Activated CD8-positive, alpha-beta memory T cell treated with anti-CD3 and anti-CD28 coated beads, Interleukin-2, amount 50 U/mL, for 4 hours (primary cell): ENCODE results near the gene APOH.
"Not testable (repeated sequence)": the region's sequence is repeated elsewhere in the genome, so short reads cannot be mapped to it uniquely, and the experiment has no call there.

ENCODE experiments used
- DNase-seq: peaks from one replicate; pipeline ENCODE4 v3.0.0-alpha.2; 2020

APOH gene, protein sequence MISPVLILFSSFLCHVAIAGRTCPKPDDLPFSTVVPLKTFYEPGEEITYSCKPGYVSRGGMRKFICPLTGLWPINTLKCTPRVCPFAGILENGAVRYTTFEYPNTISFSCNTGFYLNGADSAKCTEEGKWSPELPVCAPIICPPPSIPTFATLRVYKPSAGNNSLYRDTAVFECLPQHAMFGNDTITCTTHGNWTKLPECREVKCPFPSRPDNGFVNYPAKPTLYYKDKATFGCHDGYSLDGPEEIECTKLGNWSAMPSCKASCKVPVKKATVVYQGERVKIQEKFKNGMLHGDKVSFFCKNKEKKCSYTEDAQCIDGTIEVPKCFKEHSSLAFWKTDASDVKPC

DNA sequence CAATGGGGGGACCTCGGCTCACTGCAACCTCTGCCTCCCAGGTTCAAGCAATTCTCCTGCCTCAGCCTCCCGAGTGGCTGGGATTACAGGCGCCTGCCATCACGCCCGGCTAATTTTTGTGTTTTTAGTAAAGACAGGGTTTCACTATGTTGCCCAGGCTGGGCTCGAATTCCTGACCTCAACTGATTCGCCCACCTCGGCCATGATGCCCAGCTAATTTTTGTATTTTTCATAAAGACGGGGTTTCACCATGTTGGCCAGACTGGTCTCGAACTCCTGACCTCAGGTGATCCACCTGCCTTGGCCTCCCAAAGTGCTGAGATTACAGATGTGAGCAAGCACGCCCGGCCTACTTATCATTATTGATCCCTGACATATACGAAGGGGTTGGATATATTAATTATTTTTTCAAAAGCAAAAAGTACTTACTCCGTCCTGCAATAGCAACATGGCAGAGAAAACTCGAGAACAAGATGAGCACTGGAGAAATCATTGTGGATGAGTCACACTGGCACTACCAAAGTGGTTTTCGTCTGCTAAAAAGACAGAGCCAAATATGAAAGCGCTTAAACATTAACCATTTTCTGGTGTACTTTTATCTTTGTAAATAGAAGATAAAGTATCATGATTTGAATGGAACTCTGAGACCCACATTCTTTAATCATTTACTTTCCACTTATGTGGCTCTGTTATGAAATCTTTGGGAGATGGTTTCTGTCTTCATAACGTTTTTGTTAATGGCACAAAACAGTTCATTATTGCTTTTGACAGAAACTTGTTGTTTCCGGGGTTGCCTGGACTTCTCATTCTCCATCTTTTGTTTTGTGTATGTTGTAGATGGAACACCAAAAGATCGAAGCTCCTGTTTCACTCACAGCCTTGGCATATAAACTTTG lies at the start of gene APOH:
APOH (minus strand) TSS at position 529 of the 896 bp plus-strand sequence; CDS start at position 493, 36 bp downstream.
- DNase-seq = no peak

DNA sequence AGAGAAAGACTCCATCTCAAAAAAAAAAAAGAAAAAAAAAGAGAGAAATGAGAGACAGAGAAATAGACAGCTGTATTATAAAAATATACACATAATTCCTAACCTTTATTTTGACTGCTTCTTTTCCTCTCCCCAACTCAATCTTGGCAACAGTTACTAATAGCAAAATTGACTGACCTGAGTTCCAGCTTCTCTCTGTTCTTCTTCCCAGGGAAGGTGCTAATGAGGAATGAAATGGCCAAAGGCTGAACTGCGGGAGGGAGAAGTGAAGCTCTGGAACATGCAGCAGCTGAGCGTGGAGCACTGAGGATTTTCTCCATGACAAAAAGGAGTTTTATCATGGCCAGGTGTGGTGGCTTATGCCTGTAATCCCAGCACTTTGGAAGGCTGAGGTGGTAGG lies 48.0 kb upstream of the APOH start:
- no peak for DNase-seq

DNA sequence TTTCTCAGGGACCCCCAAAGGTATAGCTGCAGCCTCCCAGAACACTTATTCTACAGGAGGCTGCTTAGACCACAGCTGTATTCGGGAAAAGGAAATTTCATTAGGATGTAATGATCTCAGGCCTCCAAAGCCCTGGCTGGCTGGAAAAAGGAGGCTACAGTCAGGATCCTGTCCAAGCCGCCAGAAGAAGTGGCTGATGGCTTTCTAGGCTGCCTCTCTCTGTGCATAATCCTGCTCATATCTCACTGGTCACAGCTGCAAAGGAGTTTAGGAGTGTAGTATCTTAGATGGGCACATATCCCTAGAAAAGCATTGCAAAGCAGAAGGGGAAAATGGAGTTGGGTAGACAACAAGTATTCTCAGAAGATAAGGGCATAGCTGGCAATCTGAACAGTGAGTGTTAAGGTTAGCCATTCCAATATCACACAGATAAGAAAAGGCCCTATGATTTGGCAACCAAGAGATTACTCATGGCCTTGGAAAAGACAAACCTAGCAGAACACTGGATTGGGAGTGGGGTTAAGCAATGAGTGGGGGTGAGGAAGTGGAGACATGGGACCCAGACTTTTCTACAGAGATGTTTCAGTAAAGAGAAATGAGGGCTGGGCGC lies 47.2 kb upstream of the APOH start:
- DNase-seq = no peak

DNA sequence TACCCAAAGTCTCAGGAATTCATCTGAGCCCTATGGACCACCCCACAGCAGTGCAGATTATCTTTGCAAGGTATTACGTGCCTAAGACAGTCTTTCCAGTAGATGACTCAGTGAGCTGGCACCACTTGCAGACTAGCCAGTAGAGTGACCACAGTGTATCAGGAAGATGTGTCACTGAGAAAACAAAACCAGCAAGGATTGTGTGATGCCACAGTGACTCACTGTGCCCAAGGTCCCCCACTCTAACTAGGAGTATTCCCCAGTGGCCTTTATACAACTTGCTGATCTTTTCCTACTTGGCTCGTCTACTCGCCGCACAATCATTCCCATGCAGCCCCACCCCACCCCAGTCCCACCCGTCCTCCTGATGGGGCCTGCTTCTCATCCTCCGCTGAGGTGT lies 46.4 kb upstream of the APOH start:
- DNase-seq = no peak

DNA sequence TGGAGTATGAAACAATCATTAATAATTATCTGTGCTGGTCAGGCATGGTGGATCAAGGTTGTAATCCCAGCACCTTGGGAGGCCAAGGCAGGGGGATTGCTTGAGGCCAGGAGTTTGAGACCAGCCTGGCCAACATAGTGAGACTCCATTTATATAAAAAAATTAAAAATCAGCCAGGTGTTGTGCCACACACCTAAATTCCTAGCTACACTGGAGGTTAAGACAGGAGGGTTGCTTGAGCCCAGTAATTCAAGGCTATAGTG lies 44.3 kb upstream of the APOH start:
- DNase-seq = no peak

DNA sequence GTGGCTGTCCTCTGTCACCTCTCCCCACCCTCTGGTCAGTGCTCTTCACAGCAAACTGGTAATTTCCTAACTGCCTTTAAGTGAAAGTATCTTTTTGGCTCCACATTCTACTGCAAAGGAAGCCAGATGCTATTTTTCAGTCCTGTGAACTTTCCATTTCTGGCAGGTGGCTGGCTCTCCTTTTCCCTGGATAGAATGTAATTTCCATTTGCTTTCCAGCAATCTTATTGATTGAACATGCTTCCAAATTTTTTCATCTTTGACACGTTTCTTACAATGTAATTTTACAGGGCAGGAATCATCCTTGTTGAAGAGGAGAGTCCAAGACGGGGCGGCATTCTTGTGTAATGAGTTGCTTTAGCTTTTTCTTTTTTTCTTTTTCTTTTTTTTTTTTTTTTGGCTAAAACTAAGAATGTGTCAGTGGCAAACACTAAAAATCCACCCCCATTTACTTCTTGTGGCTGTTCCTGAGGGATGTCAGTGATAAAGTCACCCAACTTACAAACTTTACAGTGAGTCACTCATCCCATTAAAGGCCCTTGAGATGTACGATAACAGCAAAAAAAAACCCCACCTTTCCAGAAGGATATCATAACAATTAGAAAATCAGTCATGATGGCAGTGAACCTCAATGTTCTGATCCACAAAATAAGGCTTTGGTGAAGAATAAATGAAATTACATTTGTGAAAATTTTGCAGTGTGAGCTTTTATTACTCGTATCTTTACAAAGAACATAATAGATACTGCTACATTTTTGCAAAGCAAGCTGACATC lies 43.8 kb upstream of the APOH start:
- no peak for DNase-seq

DNA sequence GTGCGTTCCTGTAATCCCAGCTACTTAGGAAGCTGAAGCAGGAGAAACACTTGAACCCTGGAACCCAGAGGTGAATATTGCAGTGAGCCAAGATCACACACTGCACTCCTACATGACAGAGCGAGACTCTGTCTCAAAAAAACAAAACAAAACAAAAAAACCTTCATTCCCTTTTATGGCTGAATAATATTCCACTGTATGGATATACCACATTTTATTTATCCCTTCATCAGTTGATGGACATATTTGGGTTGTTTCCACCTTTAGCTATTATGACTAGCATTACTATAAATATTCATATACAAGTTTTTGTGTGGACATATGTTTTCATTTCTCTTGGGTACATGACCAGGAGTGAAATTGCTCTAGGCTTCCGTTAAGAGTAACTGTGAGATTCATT lies 42.3 kb upstream of the APOH start:
- DNase-seq = no peak

DNA sequence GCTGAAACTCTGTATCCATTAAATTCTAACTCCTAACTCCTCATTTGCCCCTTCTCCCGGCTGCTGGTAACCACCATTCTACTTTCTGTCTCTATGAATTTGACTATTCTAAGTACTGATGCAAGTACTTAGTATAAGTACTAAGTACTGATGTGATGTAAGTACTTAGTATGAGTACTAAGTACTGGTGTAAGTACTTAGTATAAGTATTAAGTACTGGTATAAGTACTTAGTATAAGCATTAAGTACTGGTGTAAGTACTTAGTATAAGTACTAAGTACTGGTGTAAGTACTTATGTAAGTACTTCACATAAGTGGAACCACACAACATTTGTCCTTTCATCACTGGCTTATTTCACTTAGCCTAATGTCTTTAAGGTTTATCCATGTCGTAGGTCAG lies 40.9 kb upstream of the APOH start:
- no peak for DNase-seq

DNA sequence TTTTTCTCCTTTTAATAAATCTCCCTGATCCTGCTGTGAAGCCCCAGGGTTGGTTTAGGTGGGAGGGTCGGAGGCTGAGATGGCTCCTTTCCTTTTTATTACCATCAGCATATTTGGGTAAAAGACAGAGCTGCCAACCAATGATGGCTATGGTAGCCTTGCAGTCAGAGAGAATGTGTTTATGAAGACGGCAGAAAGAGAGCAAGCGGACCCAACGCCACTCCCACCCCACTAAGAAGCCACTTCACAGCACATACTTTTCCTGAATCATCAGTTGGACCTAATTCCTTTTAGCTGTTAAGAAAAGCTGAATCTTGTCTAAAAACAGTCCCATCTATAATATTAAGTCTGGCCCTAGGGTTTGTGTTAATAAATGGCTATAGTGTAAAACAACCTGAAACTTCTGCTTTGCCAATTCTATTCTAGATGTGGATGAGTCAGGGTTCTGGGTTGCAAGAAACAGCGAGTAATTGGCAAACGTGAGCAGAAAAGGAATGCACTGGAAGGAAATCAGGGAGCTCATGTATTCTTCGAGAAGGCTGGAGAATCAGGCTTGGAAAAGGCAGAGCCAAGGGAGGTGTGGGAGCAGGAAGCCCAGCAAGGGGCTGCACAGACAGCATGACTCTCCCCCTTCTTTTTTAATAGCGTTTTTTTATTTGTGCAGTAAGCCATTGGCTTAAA lies 39.2 kb upstream of the APOH start:
- no peak for DNase-seq

DNA sequence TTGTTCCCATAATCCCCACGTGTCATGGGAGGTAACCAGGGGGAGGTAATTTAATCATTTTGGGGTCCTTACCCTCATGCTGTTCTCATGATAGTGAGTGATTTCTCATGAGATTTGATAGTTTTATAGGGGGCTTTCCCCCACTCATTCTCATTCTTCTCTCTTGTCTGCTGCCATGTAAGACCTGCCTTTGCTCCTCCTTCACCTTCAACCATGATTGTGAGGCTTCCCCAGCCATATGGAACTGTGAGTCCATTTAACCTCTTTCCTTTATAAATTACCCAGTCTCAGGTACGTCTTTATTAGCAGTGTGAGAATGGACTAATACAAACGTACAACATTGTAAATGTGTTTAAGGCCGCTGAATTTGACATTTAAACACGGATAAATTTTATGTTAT lies 35.5 kb upstream of the APOH start:
- no peak for DNase-seq

DNA sequence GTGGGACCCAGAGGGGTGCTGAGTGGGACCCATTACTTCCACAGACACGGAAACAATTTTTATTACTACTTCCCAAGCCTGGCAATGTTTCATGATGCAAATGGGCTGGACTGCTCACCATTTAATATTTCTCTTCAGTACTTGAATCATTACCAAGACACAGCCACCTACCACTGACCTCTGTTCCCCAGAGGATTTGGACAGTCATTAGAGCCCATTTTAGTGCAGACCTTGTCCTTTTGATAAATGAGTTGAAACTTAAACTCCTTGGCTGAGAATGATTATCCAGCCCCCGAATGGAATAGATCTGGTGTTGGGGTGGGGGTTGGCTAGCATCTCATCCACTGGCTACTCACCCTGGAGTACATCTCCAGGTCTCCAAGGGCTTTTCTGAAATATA lies 33.6 kb upstream of the APOH start:
- DNase-seq = no peak

DNA sequence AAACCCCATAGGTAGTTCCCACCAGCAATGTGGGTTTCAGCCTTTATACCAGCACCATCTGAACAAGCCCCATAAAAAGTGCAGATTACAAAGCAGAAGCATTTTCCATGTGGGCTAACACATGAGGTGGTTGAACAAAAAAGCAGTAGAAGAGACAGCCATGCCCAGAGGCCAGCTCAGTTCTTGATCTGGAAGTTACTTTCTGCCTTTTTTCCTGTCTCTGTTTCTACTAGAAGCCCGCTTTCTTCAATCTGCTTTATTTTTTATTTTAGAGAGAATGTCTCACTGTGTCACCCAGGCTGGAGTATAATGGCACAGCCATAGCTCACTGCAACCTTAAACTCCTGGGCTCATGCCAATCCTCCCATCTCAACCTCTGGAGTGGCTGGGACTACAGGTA lies 31.5 kb upstream of the APOH start:
- DNase-seq = no peak

DNA sequence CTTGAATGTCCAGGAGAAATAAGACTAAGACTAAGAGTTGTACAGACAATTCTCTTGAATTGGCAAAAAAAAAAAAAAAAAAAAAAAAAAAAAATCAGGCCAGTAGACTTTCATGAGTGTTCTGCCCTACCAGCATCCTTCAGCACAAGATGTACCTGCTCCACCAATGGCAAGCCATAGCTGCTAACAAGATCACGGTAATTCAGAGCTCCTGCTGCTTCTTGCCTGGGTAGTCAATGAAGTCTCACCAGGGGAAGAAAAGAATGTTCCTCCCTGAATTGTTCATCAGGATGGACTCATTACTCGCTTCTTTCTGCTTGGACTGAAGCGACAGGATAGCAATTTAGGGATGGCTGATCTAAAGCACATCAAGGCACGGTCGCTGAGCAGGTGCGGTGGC lies 31.1 kb upstream of the APOH start:
- no peak for DNase-seq

DNA sequence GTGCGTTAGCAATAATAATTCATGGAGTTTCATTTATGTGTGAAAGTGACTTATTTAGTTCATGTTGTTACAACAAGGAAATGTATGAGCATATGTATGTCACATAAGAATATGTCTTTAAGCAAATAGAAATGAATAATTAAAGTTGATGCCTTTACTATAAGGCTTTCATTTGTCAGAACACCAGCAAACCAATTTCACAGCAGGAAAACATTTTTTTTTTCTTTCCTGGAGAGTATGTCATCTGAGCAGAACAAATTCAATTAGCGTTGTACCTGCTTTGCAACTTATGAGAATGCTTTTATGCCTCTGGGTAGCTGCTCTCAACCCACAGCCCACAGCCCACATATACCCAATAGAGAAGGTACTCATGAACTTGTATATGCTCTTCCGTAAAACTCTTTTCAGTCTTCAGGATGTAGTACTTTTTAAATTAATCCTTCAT lies 26.3 kb upstream of the APOH start:
- no peak for DNase-seq

DNA sequence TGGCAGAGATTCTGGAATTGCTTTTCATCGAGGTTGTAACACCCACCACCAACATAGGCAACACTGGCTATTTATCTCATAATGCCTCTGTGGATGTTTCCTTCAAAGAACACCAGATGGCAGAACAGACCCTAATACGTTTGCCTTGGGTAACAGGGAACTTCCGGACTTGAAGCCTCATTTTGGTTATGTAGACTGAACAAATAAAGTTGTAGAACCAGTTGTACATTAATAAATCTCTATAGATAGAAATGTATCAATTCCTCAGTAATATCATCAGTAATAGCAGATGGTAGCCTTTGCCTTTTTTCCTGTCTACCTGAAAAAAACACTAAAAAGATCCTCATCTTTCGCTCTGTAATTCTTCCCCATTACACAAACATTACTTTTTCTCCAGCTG lies 25.9 kb upstream of the APOH start:
- DNase-seq = no peak

DNA sequence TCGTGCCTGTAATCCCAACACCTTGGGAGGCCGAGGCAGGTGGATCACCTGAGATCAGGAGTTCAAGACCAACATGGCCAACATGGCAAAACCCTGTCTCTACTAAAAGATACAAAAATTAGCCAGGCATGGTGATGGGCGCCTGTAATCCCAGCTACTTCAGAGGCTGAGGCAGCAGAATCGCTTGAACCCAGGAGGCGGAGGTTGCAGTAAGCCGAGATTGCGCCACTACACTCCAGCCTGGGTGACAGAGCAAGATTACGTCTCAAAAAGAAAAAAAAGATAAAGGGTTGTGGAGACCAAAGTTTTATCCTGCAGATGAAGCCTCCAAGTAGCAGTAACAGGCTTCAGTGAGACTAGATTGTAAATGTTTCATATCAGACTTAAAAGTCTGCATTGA lies 24.2 kb upstream of the APOH start:
- not testable (repeated sequence) for DNase-seq

DNA sequence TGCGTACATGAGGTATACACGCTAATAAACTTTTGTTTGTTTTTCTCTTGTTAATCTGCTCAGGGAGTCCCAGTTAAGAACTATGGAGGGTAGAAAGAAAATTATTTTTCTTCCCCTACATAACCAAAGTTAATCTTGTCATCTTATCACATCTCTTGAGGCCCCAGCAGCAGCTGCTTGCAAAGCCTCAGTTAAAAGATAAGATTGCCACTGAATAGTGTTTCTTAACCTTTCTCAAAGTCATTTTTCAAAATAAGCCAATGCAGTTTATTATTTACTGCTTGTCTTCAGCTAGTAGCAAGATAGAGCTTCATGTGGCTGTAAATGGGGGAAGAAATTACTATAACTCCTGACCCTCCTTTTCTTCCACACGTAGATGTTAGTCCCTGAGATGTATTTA lies 21.5 kb upstream of the APOH start:
- no peak for DNase-seq

DNA sequence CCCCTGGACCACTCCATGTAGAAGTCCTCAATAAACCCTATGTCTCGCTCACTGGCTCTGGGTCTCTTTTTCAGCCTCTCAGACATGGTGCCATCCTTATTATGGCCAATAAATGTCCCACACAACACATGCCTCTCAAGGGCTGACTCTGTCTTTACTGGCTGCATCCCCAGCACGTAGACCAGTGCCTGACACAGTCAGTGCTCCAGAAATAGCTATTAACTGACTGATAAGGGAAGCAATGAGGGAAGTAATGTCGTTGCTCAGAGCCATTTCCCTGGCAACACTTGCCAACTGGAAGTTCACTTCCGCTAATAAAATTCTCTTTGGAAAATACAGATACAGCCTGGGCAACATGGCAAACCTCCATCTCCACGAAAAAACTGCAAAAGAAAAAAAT lies 19.1 kb upstream of the APOH start:
- no peak for DNase-seq

DNA sequence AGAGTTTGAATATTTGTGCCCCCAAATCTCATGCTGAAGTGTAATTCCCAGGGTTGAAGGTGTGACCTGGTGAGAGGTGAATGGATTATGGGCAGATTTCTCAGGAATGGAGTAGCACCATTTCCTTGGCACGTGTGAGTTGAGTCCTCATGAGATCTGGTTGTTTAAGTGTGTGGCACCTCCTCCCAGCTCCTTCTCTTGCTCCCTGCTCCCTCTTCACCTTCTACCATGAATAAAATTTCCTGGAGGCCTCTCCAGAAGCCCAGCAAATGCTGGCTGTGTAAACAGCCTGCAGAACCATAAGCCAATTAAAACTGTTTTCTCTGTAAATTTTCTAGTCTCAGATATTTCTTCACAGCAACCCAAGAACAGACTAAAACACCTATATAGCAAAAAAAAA lies 12.6 kb upstream of the APOH start:
- DNase-seq = no peak

DNA sequence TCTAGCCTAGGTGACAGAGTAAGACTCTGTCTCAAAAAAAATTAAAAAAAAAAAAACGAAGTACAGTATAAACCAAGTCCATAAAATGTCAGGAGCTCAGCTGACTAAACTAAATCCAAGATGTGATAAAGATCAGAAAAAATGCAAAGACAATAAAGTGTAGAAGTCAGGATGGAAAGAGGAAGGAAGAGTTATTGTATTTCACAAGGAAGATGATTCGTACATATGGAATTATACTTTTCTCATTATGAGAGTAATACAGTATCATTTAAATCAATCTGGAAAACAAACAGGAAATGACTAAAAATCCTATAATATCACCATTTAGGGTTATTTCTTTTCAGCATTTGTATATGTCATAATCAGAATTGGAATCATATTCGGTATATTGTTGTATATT lies 11.4 kb upstream of the APOH start:
- no peak for DNase-seq

DNA sequence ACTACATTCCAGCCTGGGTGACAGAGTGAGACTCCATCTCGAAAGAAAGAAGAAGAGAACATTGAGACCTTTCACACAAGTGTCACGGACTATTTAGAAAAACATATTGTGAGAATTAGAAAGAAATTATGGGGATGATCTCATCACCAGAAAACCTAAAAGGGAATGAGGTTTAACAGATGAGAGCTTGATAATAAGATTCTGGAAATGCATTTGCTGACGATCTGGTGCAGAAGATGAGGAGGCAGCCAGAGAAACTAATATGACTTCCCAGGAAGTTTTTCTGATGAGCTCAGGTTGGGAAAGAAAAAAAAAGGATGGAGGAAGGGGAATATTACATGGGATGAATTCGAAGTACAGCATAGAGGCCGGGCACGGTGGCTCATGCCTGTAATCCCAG lies 10.8 kb upstream of the APOH start:
- no peak for DNase-seq

DNA sequence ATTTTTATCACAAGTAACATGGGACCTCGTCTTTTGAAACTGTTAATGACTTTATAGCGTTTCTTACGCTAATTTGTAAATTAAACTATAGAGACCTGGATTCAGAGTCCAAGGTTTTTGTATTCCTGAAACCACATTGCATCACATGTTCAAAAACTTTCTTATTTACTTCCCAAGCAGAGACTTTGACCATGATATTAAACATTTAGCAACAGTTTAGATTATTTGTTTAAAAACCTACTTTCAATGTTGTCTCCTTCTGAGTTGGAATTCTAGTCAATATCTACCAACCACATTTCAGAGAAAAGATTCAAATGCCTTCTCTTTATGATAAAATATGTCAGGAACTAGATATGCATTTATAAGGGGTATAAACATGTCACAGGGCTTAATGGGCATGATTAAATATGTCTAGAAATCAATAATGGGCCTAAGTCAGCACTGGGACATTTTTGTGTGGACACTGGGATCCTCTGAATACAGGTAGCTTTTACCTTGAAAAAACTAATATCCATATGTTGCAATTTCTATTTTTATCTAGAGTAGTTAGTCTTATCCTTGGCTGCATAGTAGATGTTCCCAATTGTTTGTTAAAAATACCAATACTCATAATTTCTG lies 6.3 kb upstream of the APOH start:
- no peak for DNase-seq
